ENCODE measurements around the gene TMEM184B. TPM values are rescaled to one million over a fixed set of nuclear protein-coding genes. Genes with fewer than 3 reads are reported as not detected.

Gene TMEM184B
- total RNA-seq, 1 experiment from 2014 or later: 9.7 TPM

- DNase-seq (ENCODE audit: low read depth): no peak
Observed at GRCh38 chr22:38205261-38206128, 67.3 kb downstream of the TMEM184B start.

GRCh38 chr22:38204784-38205183 lies 68.0 kb downstream of the TMEM184B start:
- peak; percentile 51 for DNase-seq (ENCODE audit: low read depth)

GRCh38 chr22:38203855-38204514 lies 68.8 kb downstream of the TMEM184B start:
- DNase-seq (ENCODE audit: low read depth): peak; percentile 66

- DNase-seq (ENCODE audit: low read depth): peak; percentile 60
Observed at GRCh38 chr22:38203090-38203810, 69.6 kb downstream of the TMEM184B start.

- peak; percentile 84 for DNase-seq (ENCODE audit: low read depth)
Observed at GRCh38 chr22:38202437-38203089, 70.2 kb downstream of the TMEM184B start.

- DNase-seq (ENCODE audit: low read depth): peak; percentile 97
Observed at GRCh38 chr22:38201711-38202436, 70.9 kb downstream of the TMEM184B start, which contains the start of gene MAFF. TSS of gene MAFF (plus strand) at chr22:38201994. CDS start at chr22:38213854, 11,860 bp downstream.

- no peak for DNase-seq (ENCODE audit: low read depth)
Observed at GRCh38 chr22:38201371-38201710, 71.5 kb downstream of the TMEM184B start.

GRCh38 chr22:38199826-38200559 lies 72.8 kb downstream of the TMEM184B start:
- DNase-seq (ENCODE audit: low read depth): no peak

- no peak for DNase-seq (ENCODE audit: low read depth)
Observed at GRCh38 chr22:38196791-38197419, 75.9 kb downstream of the TMEM184B start.

GRCh38 chr22:38193580-38193979 lies 79.2 kb downstream of the TMEM184B start:
- DNase-seq (ENCODE audit: low read depth): no peak

- DNase-seq (ENCODE audit: low read depth): no peak
Observed at GRCh38 chr22:38192475-38192863, 80.3 kb downstream of the TMEM184B start.

- no peak for DNase-seq (ENCODE audit: low read depth)
Observed at GRCh38 chr22:38191731-38192474, 80.9 kb downstream of the TMEM184B start.

- DNase-seq (ENCODE audit: low read depth): no peak
Observed at GRCh38 chr22:38191055-38191454, 81.8 kb downstream of the TMEM184B start.

GRCh38 chr22:38190581-38190980 lies 82.2 kb downstream of the TMEM184B start:
- DNase-seq (ENCODE audit: low read depth): no peak

- no peak for DNase-seq (ENCODE audit: low read depth)
Observed at GRCh38 chr22:38189104-38189503, 83.7 kb downstream of the TMEM184B start.

GRCh38 chr22:38187413-38188212 lies 85.2 kb downstream of the TMEM184B start:
- no peak for DNase-seq (ENCODE audit: low read depth)

- DNase-seq (ENCODE audit: low read depth): no peak
Observed at GRCh38 chr22:38186429-38186828, 86.4 kb downstream of the TMEM184B start.

- no peak for DNase-seq (ENCODE audit: low read depth)
Observed at GRCh38 chr22:38184788-38185187, 88.0 kb downstream of the TMEM184B start.
